GM12865 (cell line): ENCODE data around the gene MEGF11.

Experiments
- DNase-seq: peaks from one replicate; pipeline ENCODE4 v3.0.0; 2010; ENCODE audit warnings: low read depth
- H3K4me3 ChIP-seq: 2 replicates; pipeline ENCODE4 v1.5.1; 2011; ENCODE audit warnings: mild to moderate bottlenecking, low read depth, low read length, control low read depth
- CTCF ChIP-seq: IDR thresholded peaks from 2 replicates; pipeline ENCODE4 v1.5.1; 2011; ENCODE audit warnings: low read length, control low read depth, low read depth, inconsistent platforms; ENCODE audit not compliant: insufficient read depth; ENCODE audit errors: missing control alignments

Gene MEGF11

GRCh38 chr15:66171841-66172240 lies 81.7 kb downstream of the MEGF11 start:
- H3K4me3 ChIP-seq, result no peak overlapping the region
- TF ChIP-seq CTCF, result no peak
- no peak for DNase-seq

GRCh38 chr15:66170716-66171115 lies 82.8 kb downstream of the MEGF11 start:
- H3K4me3 ChIP-seq, result no peak overlapping the region
- TF ChIP-seq CTCF, result no peak
- DNase-seq, result no peak

GRCh38 chr15:66170042-66170441 lies 83.5 kb downstream of the MEGF11 start:
- no peak for TF ChIP-seq CTCF
- H3K4me3 ChIP-seq, result no peak overlapping the region
- no peak for DNase-seq

GRCh38 chr15:66169625-66170024 lies 83.9 kb downstream of the MEGF11 start:
- no peak overlapping the region for H3K4me3 ChIP-seq
- no peak for DNase-seq
- TF ChIP-seq CTCF, result no peak

- no peak overlapping the region for H3K4me3 ChIP-seq
- no peak for DNase-seq
- no peak for TF ChIP-seq CTCF
Observed at GRCh38 chr15:66169023-66169422, 84.5 kb downstream of the MEGF11 start.

GRCh38 chr15:66167854-66168253 lies 85.7 kb downstream of the MEGF11 start:
- no peak overlapping the region for H3K4me3 ChIP-seq
- TF ChIP-seq CTCF, result no peak
- DNase-seq, result no peak

- TF ChIP-seq CTCF, result no peak
- H3K4me3 ChIP-seq, result no peak overlapping the region
- no peak for DNase-seq
Observed at GRCh38 chr15:66165856-66166255, 87.7 kb downstream of the MEGF11 start.
